GM19035 (cell line): Measurements from ENCODE around the gene TLE6.
"Not testable (repeated sequence)": the region's sequence is repeated elsewhere in the genome, so short reads cannot be mapped to it uniquely, and the experiment has no call there.

Experiments
- ATAC-seq: cut with Tn5 transposase; IDR thresholded peaks from one replicate; pipeline ENCODE4 v1.9.1; 2021; ENCODE audit not compliant: unreplicated experiment

Gene TLE6

DNA sequence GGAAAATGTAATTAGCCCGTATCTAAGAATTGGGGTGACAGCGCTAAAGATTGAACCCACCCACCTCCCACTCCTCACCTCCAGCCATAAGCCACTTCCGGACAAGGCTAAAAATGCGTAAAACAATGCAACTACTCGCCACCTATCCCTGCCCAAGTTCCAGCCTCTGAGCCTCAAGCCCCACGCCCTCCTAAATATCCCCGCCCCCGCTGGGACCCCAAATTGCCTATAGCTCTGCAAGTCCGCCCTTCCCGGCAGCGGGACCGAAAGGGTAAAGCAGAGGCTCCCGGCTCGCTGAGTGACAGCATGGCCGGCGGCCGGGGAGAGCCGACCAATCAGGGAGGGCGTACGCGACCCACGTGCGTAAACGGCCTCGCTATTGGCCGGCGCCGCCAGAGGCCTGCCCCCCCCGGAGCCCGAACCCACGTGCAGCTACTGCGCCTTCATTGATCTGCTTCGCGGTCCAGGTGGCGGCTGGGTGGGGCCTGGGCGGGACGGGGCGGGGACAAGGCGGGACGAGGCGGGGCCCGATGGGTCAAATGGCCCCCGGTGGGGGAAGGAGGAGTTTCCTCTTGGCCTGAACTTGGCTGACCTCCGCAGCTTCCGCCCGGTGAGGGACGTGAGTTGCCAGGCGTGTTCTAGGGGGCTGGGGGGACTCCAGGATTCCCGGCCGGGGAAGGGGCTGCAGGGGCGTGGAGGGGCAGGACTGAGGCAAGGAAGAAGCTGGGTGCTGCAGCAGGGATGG lies at the start of gene TLE6:
Gene TLE6, plus strand, starts transcription at position 564 of the 745 bp plus-strand sequence. CDS start 670 bp downstream, outside the sequence.
- ATAC-seq: peak; percentile 95

DNA sequence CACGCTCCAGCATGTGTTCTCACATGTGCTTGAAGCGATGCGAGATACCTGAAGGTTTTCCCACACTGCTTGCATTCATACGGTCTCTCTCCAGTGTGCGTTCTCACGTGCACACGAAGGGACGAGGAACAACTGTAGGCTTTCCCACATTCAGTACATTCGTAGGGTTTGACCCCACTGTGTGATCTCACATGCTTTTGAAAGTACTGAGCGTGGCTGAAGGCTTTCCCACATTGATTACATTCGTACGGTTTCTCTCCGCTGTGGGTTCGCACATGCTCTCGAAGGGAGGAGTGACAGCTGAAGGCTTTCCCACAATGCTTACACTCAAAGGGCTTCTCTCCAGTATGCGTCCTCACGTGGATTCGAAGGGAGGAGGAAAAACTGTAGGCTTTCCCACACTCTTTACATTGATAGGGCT lies 43.9 kb upstream of the TLE6 start:
- no peak for ATAC-seq

GRCh38 chr19:2935863-2936262 lies 41.5 kb upstream of the TLE6 start:
- not testable (repeated sequence) for ATAC-seq

DNA sequence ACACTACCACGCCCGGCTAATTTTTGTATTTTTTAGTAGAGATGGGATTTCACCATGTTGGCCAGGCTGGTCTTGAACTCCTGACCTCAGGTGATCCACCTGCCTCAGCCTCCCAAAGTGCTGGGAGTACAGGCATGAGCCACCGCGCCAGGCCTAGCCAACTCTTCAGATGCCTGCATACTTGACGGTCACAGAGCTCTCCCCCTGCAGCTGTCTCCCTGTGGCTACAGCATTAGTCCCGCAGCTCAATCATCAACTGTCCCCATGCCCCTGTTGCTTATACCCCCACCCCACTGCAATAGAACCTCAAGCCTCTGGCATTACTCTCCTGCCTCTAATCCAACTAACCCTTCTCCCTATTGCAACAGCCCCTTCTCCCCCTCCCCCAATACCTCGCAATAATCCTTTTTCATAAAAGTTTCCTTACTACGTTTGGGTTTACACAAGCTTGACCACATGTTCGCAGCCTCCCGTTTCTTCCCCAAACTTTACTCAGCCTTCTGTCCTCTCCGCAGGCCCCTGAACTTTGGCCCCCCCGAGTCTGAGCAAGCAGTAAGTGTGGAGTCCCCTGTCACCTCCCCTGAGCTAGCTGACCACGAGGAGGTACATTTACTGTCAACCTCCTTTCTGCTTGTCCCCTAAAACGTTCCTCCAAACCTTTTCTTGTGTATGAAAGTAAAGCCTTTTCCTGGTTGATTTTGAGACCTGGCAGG lies 34.3 kb upstream of the TLE6 start:
- no peak for ATAC-seq

DNA sequence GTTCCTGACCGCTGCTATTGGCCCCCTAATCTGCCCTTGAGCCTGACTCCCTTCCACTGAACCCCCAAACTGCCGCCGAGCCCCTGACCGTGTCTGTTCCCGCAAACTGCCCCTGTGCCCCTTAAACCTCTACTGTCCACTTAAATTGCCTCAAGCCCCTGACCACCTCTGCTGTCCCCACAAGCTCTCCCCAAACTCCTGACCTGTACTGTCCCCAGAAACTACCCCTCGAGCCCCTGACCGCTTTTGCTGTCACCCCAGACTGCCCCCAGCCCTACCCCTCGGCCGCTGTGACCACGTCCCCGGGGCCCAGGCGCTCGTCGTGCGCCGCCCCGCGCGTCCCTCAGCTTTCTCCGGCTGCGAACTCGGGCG lies 33.0 kb upstream of the TLE6 start:
- ATAC-seq: no peak

GRCh38 chr19:2944775-2945574 lies 32.4 kb upstream of the TLE6 start, which contains the start of gene ZNF77:
Gene ZNF77, minus strand, starts transcription at chr19:2944971. Its CDS starts 131 bp downstream, at chr19:2944840.
- peak; percentile 96 for ATAC-seq

GRCh38 chr19:2945575-2946184 lies 31.7 kb upstream of the TLE6 start:
- no peak for ATAC-seq

- ATAC-seq: peak; percentile 5
These were observed 27.5 kb upstream of the TLE6 start for GRCh38 chr19:2949939-2950285.

DNA sequence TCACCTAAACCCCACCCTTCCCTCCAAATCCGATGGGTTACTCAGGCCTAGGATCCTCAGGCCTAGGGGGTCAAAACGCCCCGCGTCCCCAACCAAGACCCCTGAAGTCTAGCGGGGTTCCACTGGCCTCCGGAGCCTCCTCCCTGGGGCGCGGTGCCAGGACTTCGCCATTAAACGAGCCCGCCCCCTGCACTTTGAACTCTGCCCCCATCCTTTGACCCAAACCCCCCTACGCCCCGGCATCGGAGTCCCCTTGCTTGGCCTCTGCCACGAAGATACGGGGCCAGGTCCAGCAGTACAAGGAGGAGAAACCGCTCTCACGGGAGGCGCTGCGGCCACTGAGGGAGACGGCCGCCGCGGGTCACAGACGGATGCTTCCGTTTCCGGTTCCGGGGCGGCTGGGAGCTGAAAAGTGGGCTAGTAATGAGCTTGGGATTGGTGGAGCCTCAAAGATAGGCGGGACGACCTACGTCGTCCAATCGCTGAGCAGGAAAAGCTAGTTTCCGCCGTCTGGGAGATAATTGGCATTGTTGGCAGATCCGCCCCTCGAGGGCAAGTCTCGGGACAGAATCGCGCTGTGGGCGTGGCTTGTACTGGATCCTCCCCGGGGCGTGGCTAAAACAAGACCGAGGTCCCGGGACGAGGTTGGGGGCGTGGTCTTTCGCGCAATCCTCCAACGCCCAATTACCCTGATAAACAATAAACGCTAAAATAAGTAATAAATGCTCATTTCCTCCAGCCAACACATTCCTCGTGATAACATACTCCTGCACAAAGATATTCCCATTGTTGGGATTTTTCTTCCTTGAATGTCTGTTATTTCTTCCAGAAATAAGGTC lies 26.9 kb upstream of the TLE6 start:
- ATAC-seq: peak; percentile 92

GRCh38 chr19:2952953-2953481 lies 24.3 kb upstream of the TLE6 start:
- ATAC-seq: no peak

- no peak for ATAC-seq
These were observed 20.2 kb upstream of the TLE6 start for GRCh38 chr19:2957160-2957559.

GRCh38 chr19:2960120-2960519 lies 17.2 kb upstream of the TLE6 start:
- ATAC-seq: no peak

- no peak for ATAC-seq
These were observed 15.2 kb upstream of the TLE6 start for GRCh38 chr19:2962018-2962670.

DNA sequence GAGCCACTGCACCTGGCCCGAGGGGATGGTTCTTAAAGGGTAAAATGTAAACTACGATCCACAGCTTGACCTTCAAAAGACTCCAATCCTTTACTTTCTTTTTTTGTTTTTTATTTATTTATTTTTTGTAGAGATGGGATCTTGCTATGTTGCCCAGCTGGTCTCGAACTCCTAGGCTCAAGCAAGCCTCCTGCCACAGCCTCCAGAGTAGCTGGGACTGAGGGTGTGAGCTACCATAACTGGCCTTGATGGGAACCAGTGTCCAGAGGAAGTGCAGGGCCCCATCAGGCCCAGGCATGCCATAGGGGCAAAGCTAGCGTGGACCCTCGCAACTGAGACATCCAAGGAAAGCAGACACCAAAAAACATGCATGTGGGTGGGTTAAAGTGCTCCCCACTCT lies 14.2 kb upstream of the TLE6 start:
- ATAC-seq: no peak

- not testable (repeated sequence) for ATAC-seq
These were observed 13.7 kb upstream of the TLE6 start for GRCh38 chr19:2963631-2964030.

GRCh38 chr19:2964874-2965273 lies 12.5 kb upstream of the TLE6 start:
- ATAC-seq: no peak

GRCh38 chr19:2967972-2968371 lies 9.4 kb upstream of the TLE6 start:
- ATAC-seq: no peak

DNA sequence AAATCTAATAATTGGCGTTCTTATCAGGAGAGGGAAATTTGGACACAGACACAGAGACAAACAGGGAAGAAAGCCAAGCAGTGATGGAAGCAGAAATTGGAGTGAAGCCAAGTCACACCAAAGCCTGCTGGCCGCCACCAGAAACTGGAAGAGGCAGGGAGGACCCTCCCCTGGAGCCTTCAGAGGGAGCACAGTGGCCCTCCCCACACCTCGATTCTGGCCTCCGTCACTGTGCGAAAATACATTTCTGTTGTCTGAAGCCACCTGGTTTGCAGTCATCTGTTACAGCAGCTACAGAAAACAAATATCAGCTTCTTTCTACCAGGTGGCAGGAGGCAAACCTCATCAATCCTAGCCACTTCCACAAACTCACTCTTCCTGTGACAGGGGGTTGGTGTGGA lies 8.3 kb upstream of the TLE6 start:
- ATAC-seq: no peak

DNA sequence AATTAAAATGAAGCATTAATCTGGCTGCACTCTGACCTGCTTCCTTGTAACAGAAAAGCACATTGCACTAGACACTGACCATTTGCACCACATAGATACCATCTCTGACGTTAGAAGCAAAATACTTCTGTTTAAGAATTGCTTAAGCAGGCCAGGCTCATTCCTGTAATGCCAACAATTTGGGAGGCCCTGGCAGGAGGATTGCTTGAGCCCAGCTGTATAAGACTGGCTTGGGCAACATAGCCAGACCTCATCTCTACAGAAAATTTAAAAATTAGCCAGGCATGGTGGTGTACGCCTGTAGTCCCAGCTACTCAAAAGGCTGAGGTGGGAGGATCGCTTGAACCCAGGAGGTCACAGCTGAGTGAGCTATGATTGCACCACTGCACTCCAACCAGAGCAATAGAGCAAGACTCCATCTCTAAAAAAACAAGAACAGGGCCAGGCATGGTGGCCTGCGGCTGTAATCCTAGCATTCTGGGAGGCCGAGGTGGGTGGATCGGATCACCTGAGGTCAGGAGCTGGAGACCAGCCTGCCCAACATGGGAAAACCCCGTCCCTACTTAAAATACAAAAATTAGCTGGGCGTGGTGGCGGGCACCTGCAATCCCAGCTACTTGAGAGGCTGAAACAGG lies 7.0 kb upstream of the TLE6 start:
- no peak for ATAC-seq
